ENCODE data around the gene SPEF1. TPM values are rescaled to one million over a fixed set of nuclear protein-coding genes. Genes with fewer than 3 reads are reported as not detected.

SPEF1 gene
- total RNA-seq, 2 experiments from 2014 or later = not detected

DNA sequence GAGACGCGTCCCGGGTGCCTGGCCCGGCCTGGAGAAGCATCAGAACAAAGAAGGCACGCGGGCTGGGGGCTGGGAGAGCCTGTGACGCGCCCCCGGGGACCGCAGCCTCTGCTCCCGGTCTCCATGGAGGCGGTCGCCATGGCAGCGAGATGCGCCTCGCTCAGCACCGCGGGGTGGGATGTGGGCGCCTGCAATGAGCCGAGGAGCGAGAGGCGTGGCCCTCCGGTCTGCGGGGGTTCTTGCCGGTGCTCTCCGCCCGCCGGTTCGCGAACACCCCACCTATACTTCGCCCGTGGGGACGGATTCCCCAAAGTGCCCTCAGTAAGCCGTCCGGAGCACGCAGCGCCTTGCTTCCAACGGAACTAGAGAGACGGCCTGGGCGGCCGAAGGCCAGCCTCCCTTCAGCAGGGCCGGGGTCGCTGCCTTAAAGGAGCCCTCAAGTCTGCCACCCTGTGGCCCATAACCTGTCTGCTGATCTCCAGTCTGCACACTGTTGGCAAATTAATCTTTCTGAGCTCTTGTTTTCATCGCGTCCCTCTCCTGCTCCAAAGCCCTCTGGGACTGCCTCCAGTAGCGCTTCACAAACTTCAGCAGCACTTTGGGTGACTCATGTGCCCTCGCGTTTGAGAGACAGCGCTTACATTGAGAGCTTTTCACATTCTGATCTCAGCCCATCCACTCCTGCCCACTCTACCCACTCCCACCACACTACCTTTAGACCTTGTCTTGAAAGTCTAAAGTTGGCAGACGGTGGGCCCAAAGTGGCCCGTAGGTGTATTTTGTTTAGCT, 12.7 kb downstream of the SPEF1 start:
- DNase-seq = peak; percentile 84
- ChIA-PET CTCF (interaction anchor here (0.6 to 4.5 kb wide), 25 partner anchors 8 to 241 kb away, joined by 3 to 43 read pairs (median 6); partner anchors contain the start of genes AP5S1, CENPB and SPEF1), POLR2A (interaction anchor here (0.7 to 5.2 kb wide), 17 partner anchors 10 to 1046 kb away, joined by 3 to 64 read pairs (median 4); partner anchors contain the start of genes AP5S1, CDC25B, CENPB and SPEF1)
- Mint-ChIP-seq H3K4me3 (peak overlapping the region; percentile 83), H3K9me3 (no peaks in the 10 kb centered on the region), H3K27ac (peak overlapping the region; percentile 86), H3K36me3 (ENCODE audit: low read depth) (no peaks in the 10 kb centered on the region), H3K27me3 (peaks cover 2% of the 10 kb centered on the region), H3K4me1 (peaks cover 25% of the 10 kb centered on the region)

DNA sequence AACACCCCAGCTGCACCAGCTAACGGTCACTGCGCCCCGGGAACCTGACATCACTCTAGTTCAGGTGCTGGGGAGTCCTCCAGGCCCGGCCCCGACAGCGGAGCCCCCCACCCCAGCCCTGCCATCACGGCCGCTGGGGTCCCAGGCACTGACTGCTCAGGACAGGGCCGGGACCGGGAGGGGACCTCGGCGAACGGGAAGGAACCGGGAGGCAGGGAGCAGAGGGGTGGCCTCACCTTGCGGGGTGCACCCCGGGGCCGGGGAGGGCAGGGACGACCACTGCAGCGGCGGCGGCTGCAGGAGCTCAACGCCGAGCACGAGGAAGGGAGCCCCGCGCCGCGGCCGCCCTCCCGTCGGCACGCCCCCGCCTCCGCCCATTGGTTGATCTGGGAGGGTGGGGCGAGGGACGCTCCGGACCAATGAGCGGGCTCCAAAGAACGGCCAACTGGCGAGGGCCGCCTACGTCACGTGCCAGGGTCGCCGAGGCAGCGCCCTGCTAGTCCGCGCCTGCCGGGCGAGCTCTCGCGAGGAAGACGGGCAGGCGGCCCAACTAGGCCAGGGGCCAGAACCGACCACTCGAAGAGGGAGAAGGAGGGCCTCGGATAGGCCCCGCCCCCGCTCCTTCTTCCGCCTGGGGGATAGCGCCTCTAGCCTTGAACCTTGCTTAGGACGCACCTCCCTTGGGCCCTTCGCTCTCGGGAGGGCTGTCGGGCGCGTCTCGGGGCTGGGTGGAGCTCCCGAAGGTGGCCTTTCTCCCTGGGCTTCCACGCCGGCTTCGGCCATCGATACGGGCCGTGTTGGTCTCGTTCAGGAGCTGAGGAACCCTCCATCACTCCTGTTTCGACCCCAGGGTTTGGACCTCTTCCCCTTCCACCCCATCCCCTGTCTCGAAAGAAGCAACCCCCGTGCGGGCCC, 13.6 kb downstream of the SPEF1 start, which contains the start of gene ADISSP:
ADISSP (minus strand) TSS at position 327 of the 915 bp plus-strand sequence. CDS start 7,653 bp downstream, outside the sequence.
- Mint-ChIP-seq H3K4me1 (peaks cover 25% of the 10 kb centered on the region), H3K9me3 (no peaks in the 10 kb centered on the region), H3K27ac (peak within 1 kb of the TSS; percentile 86), H3K36me3 (ENCODE audit: low read depth) (no peaks in the 10 kb centered on the region), H3K4me3 (peak within 1 kb of the TSS; percentile 83), H3K27me3 (peaks cover 2% of the 10 kb centered on the region)
- ChIA-PET POLR2A (interaction anchor here (0.6 to 5.2 kb wide), 20 partner anchors 9 to 1046 kb away, joined by 3 to 64 read pairs (median 4); partner anchors contain the start of genes AP5S1, CDC25B, CENPB and SPEF1), CTCF (interaction anchor here (0.6 to 4.5 kb wide), 23 partner anchors 11 to 317 kb away, joined by 3 to 43 read pairs (median 6); partner anchors contain the start of genes AP5S1, CENPB and SPEF1)
- DNase-seq = peak; percentile 99

GRCh38 chr20:3767110-3767426, 14.2 kb downstream of the SPEF1 start:
- Mint-ChIP-seq H3K4me3 (peak overlapping the region; percentile 83), H3K36me3 (ENCODE audit: low read depth) (no peaks in the 10 kb centered on the region), H3K27me3 (peaks cover 2% of the 10 kb centered on the region), H3K9me3 (no peaks in the 10 kb centered on the region), H3K27ac (peak overlapping the region; percentile 62), H3K4me1 (peaks cover 25% of the 10 kb centered on the region)
- ChIA-PET POLR2A (interaction anchor here (0.9 to 5.2 kb wide), 12 partner anchors 12 to 1047 kb away, joined by 3 to 64 read pairs (median 6); partner anchors contain the start of genes AP5S1, CDC25B, CENPB and SPEF1), CTCF (interaction anchor here (0.8 to 4.5 kb wide), 17 partner anchors 10 to 220 kb away, joined by 3 to 43 read pairs (median 6); partner anchors contain the start of genes AP5S1 and CENPB)
- no peak for DNase-seq

- ChIA-PET POLR2A (interaction anchor here (0.9 to 5.2 kb wide), 9 partner anchors 10 to 125 kb away, joined by 4 to 64 read pairs (median 7); partner anchors contain the start of genes AP5S1, CDC25B, CENPB and SPEF1), CTCF (interaction anchor here (0.9 to 4.5 kb wide), 9 partner anchors 9 to 219 kb away, joined by 3 to 43 read pairs (median 5); partner anchors contain the start of genes AP5S1 and CENPB)
- no peak overlapping the region for H3K27ac Mint-ChIP-seq
- no peaks in the 10 kb centered on the region for H3K36me3 Mint-ChIP-seq (ENCODE audit: low read depth)
- H3K4me3 Mint-ChIP-seq = peak overlapping the region; percentile 83
- peaks cover 1% of the 10 kb centered on the region for H3K27me3 Mint-ChIP-seq
- no peak for DNase-seq
- H3K9me3 Mint-ChIP-seq = no peaks in the 10 kb centered on the region
- peaks cover 27% of the 10 kb centered on the region for H3K4me1 Mint-ChIP-seq
These were observed 14.7 kb downstream of the SPEF1 start for GRCh38 chr20:3766422-3767109.

DNA sequence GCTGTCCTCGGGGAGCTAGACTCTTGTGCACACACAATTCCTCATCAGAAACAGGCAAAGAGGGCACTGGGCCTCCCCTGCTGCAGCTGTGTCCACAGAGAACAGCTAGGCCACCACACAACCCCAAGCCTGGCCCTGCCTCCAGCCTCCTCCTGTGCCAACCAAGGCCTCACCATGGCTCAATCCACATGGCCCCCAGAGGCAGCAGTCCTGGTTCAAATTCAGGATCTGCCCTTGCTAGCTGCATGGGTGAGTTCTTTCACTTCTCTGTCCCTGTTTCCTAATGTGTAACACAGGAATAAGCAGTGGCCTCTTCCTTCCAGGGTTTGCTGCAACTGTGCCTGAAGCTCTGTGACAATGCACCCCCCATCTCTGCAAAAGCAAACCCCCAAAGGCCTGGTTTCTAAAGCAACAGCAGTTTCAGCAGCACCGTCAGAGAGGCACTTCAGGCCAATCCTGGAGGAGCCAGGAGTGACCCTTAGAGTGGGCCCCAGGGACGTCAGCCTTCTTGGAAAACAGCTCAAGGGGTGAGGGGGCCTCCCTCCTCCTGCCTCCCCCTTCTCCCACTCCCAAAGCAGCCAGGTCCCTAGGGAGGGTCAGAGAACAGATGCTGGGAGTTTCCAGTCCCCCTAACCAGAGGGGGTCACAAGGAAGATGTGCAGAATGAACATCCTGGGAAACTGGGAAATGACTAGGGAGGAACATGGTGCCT, 15.9 kb downstream of the SPEF1 start:
- peaks cover 29% of the 10 kb centered on the region for H3K4me1 Mint-ChIP-seq
- ChIA-PET CTCF (interaction anchor here (0.6 to 4.5 kb wide), 7 partner anchors 8 to 89 kb away, joined by 3 to 43 read pairs (median 4); partner anchors contain the start of gene AP5S1), POLR2A (interaction anchor here (0.6 to 5.2 kb wide), 5 partner anchors 9 to 123 kb away, joined by 3 to 64 read pairs (median 6); partner anchors contain the start of genes AP5S1, CENPB and SPEF1)
- H3K4me3 Mint-ChIP-seq = no peak overlapping the region
- H3K36me3 Mint-ChIP-seq (ENCODE audit: low read depth) = no peaks in the 10 kb centered on the region
- no peaks in the 10 kb centered on the region for H3K27me3 Mint-ChIP-seq
- no peaks in the 10 kb centered on the region for H3K9me3 Mint-ChIP-seq
- no peak for DNase-seq
- no peak overlapping the region for H3K27ac Mint-ChIP-seq

DNA sequence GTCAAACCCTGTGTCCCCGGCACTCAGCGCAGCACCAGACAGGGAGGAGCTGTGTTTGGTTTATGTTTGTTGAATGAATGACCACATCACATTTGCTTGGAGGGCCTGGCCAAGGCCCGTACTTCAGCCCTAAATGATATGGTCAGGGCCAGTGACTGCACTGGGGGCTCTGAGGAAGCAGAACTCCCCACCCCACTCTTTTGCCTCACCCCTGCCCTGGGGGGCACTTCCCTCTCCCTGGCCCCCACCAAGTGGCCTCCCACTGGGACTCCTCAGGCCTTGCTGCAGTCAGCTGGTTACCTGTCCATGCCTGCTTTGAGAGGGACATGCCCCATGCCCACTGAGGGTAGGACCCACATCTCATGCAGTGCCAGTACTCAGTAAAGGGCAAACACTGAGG, 16.6 kb downstream of the SPEF1 start:
- ChIA-PET CTCF (interaction anchor here (0.6 to 4.5 kb wide), 5 partner anchors 7 to 30 kb away, joined by 3 to 43 read pairs (median 3); no protein-coding TSS in a partner anchor), POLR2A (interaction anchor here (5.2 kb wide), 1 partner anchor 20 kb away, joined by 64 read pairs; the partner anchor contains the start of genes CENPB and SPEF1)
- H3K27me3 Mint-ChIP-seq = no peaks in the 10 kb centered on the region
- H3K9me3 Mint-ChIP-seq = no peaks in the 10 kb centered on the region
- no peak overlapping the region for H3K4me3 Mint-ChIP-seq
- no peak for DNase-seq
- H3K36me3 Mint-ChIP-seq (ENCODE audit: low read depth) = no peaks in the 10 kb centered on the region
- no peak overlapping the region for H3K27ac Mint-ChIP-seq
- H3K4me1 Mint-ChIP-seq = peaks cover 29% of the 10 kb centered on the region

DNA sequence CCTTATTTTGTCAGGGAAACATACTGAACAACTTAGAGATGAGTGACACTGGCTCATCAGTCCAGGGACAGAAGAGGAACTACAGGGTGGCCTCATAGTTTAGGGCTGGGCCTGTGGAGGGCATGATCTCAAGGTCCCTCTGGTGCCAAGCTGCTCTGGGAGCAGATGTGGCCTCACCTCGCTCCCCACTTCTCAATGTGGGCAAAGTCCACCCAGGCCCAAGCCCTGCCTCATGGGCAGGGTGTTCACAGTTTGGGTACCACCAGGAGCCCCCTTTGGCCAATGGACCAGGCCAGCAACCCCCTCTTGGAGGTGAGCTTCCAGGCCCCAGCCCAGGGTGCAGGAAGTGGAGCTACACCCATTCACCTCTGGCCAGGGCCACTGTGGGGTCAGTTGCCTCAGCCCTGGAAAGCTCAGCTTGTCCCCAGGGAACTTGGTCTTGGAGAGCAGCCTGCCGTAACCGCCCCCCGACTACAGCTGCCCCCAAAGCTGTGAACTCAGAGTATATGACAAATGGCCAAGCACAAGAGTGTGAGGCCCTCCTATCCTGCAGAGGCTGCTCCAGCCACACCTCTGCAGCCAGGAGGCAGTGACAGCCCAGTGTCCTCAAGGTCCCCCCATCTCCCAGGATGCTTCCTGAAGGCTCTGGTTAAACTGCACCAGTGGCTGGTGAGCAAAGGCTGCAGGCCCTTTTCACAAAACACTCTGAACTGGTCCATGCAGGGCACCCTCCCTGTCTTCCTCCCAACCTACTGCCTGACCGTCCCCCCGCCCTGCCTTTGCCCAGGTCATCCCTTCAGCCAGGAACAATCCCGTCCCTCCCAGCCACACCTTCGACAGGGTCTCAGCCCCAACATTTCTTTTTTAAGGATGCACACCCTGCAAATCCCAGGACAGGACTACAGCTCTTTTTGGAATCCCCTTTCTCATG, 17.3 kb downstream of the SPEF1 start:
- CTCF ChIA-PET = interaction anchor here (0.8 kb wide), 1 partner anchor 11 kb away, joined by 3 read pairs; no protein-coding TSS in a partner anchor
- no peaks in the 10 kb centered on the region for H3K9me3 Mint-ChIP-seq
- H3K27ac Mint-ChIP-seq = no peak overlapping the region
- DNase-seq = no peak
- H3K4me1 Mint-ChIP-seq = peaks cover 26% of the 10 kb centered on the region
- POLR2A ChIA-PET = interaction anchor here (5.2 kb wide), 1 partner anchor 21 kb away, joined by 64 read pairs; the partner anchor contains the start of genes CENPB and SPEF1
- H3K4me3 Mint-ChIP-seq = no peak overlapping the region
- no peaks in the 10 kb centered on the region for H3K36me3 Mint-ChIP-seq (ENCODE audit: low read depth)
- no peaks in the 10 kb centered on the region for H3K27me3 Mint-ChIP-seq

- H3K4me1 Mint-ChIP-seq = peaks cover 6% of the 10 kb centered on the region
- no peak for DNase-seq
- ChIA-PET POLR2A (no interaction called here), CTCF (interaction anchor here (0.5 to 1.7 kb wide), 3 partner anchors 8 to 286 kb away, joined by 3 to 6 read pairs (median 4); no protein-coding TSS in a partner anchor)
- no peak overlapping the region for H3K27ac Mint-ChIP-seq
- H3K9me3 Mint-ChIP-seq = no peaks in the 10 kb centered on the region
- H3K4me3 Mint-ChIP-seq = no peak overlapping the region
- H3K27me3 Mint-ChIP-seq = no peaks in the 10 kb centered on the region
- no peaks in the 10 kb centered on the region for H3K36me3 Mint-ChIP-seq (ENCODE audit: low read depth)
These were observed 20.4 kb downstream of the SPEF1 start for GRCh38 chr20:3760655-3761348.

GRCh38 chr20:3759884-3760283, 21.4 kb downstream of the SPEF1 start:
- Mint-ChIP-seq H3K9me3 (no peaks in the 10 kb centered on the region), H3K4me1 (peaks cover 4% of the 10 kb centered on the region), H3K4me3 (no peak overlapping the region), H3K27ac (no peak overlapping the region), H3K36me3 (ENCODE audit: low read depth) (no peaks in the 10 kb centered on the region), H3K27me3 (no peaks in the 10 kb centered on the region)
- ChIA-PET CTCF (interaction anchor here (0.8 to 1.7 kb wide), 2 partner anchors 9 to 10 kb away, joined by 3 to 6 read pairs; no protein-coding TSS in a partner anchor), POLR2A (no interaction called here)
- DNase-seq = no peak

DNA sequence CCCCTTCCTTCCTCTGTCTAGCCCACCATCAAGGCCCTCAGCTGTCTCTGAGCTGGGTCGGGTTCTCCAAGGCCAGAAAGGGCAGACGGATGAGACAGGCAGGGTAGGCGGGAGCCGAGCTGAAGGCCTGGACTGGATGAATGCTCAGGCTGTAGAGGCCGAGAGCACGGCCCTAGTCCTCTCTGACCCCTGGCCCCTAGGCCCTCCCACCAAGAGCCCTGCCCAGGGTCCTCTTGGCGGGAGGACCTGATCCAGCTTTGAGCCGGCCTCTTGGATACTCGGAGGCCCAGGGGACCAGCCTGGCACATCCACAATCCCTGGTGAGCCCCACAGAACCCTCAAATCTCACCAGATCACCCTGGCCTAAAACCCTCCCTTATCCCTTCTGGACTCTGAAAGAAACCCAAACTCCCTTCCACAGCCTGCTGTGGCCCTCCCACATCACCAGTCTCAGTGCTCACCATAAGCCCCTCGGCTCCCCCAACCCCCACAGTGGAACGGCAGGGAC, 21.9 kb downstream of the SPEF1 start:
- ChIA-PET POLR2A (no interaction called here), CTCF (interaction anchor here (0.6 to 1.7 kb wide), 2 partner anchors 10 to 147 kb away, joined by 3 to 6 read pairs; no protein-coding TSS in a partner anchor)
- no peaks in the 10 kb centered on the region for H3K9me3 Mint-ChIP-seq
- peaks cover 4% of the 10 kb centered on the region for H3K4me1 Mint-ChIP-seq
- H3K27me3 Mint-ChIP-seq = no peaks in the 10 kb centered on the region
- H3K27ac Mint-ChIP-seq = no peak overlapping the region
- no peaks in the 10 kb centered on the region for H3K36me3 Mint-ChIP-seq (ENCODE audit: low read depth)
- DNase-seq = no peak
- H3K4me3 Mint-ChIP-seq = no peak overlapping the region

All from activated CD4-positive, alpha-beta memory T cell treated with anti-CD3 and anti-CD28 coated beads, Interleukin-2, amount 10 ng/mL, durations not matched to agents 7 days and 5 days (primary cell).